Measurements from ENCODE around the gene LIMS3. TPM values are rescaled to one million over a fixed set of nuclear protein-coding genes. Genes with fewer than 3 reads are reported as not detected.
"Not testable (repeated sequence)": the region's sequence is repeated elsewhere in the genome, so short reads cannot be mapped to it uniquely, and the experiment has no call there.

Gene LIMS3
- total and polyA plus RNA-seq, 12 donors, result 1.0 to 7.0 (median 3.9) TPM

DNA sequence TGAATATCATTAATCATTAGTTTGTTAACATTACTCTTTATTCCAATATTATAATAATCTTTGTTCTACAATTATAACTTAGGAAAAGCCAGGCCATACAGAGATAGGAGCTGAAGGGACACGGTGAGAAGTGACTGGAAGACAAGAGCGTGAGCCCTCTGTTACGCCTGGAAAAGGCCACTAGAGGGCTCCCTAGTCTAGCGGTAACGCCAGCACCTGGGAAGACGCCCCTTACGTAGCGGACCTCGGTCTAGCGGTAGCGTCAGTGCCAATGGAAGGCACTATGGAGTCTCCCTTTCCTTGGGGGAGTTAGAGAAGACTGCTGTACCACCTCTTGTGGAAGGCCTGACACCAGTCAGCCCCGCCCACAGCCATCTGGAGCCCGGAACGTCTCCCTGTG lies 71.4 kb downstream of the LIMS3 start:
- H3K9me3 ChIP-seq; H3K27me3 ChIP-seq; intact Hi-C loops (cut with DNase I); H3K4me3 ChIP-seq; H3K4me1 ChIP-seq; H3K36me3 ChIP-seq; H3K27ac ChIP-seq; DNase-seq: not testable (repeated sequence)
- no CpG with 5 or more reads among the region's 14 CpGs for WGBS, 2 donors
- ATAC-seq, result peak in 3 of 8 donors; percentile 65 to 83 (median 76)

DNA sequence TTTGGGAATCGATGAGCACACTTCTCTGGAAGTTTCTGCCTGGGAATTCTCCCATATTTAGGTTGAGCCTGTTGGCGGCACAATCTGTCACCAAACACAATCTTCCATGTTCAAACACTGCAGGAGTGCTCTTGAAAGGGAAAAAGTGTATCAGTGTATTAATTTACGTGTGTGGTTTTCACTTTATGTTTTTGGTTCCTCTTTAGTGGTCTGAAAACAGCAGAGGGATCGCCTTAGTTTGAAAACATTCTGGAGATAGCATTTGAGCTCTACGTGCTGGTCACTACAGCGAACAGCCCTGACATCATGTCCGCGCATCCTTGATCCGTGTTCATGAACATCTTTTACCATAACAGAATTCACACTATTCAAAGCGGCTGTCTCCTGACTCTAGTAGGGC lies 73.2 kb downstream of the LIMS3 start:
- H3K27ac ChIP-seq; H3K9me3 ChIP-seq; H3K4me1 ChIP-seq; H3K27me3 ChIP-seq; H3K4me3 ChIP-seq; DNase-seq; intact Hi-C loops (cut with DNase I); H3K36me3 ChIP-seq; ATAC-seq: not testable (repeated sequence)
- no CpG with 5 or more reads among the region's 10 CpGs for WGBS, 2 donors

Other genes with a start within 250 kb of the LIMS3 start
- gene RGPD5, start 104.4 kb upstream of the LIMS3 start, total RNA-seq, result 10 to 100 TPM; 14.6 to 34.8 (median 20.0) TPM
- gene RGPD5, start 104.4 kb upstream of the LIMS3 start, polyA plus RNA-seq, result 10 to 100 TPM in 1 of 2 donors, 1 to 10 TPM in 1; 2.2 to 11.9 TPM
- gene MALL, start 217.1 kb downstream of the LIMS3 start, total RNA-seq, result 10 to 100 TPM in 6 of 10 donors, 1 to 10 TPM in 4; 7.2 to 43.6 (median 11.4) TPM
- gene MALL, start 217.1 kb downstream of the LIMS3 start, polyA plus RNA-seq, result 10 to 100 TPM in 1 of 2 donors, 1 to 10 TPM in 1; 6.8 to 15.0 TPM